ENCODE results near the gene SGPL1. TPM values are rescaled to one million over a fixed set of nuclear protein-coding genes. Genes with fewer than 3 reads are reported as not detected.
A peak's percentile ranks its signal among the peaks of the same experiment; 100 is the strongest.

The SGPL1 gene
- total RNA-seq, 1 experiment from 2014 or later, result 52.6 TPM

DNA sequence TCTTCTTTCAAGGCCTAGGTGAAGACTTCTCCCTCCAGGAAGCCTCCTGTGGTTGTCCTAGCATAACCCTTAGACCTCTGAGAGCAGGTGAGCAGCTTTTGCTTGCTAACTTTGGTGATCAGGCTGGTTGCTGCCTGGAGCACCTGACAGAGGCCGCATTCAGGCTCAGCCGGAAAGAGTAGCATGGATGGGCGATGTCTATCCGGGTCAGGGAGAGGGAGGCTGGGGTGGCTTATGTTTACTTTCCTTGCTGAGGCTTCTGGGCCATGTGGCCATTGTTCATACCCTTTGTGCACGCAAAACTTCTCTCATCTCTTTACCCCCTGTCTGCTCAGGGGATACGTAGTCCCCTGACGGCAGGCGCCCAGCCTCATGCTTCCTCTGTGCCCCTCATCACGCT lies 100.1 kb downstream of the SGPL1 start:
- Histone ChIP-seq H2AFZ (ENCODE audit: low read length) (no peak overlapping the region), H3K4me2 (ENCODE audit: insufficient read depth, insufficient read length, low read length) (no peak overlapping the region), H2BK20ac (ENCODE audit: low read depth, low read length, poor library complexity, severe bottlenecking) (no peak overlapping the region), H3K56ac (ENCODE audit: insufficient read length, low read depth, low read length) (no peak overlapping the region), H4K20me1 (ENCODE audit: control insufficient read depth, insufficient read depth, insufficient read length) (peaks cover 5% of the 10 kb centered on the region), H3K9ac (ENCODE audit: extremely low read depth, insufficient read length, low read length) (no peak overlapping the region), H3K18ac (ENCODE audit: insufficient read length, low read depth, low read length) (no peak overlapping the region), H3T11ph (ENCODE audit: low read length) (no peak overlapping the region), H3K4ac (ENCODE audit: low read depth, low read length) (no peak overlapping the region), H4K5ac (ENCODE audit: insufficient read length, low read depth, low read length) (no peak overlapping the region), H2BK15ac (ENCODE audit: low read depth, low read length) (no peak overlapping the region), H2BK12ac (ENCODE audit: insufficient read length, low read depth, low read length) (no peak overlapping the region), H2BK5ac (ENCODE audit: insufficient read length, low read length) (no peak overlapping the region), H3K27ac (ENCODE audit: insufficient read length, low read depth, low read length) (no peak overlapping the region), H3K79me2 (ENCODE audit: insufficient read depth, low read length) (no peaks in the 10 kb centered on the region), H2BK120ac (ENCODE audit: low read depth, low read length, poor library complexity, severe bottlenecking) (no peak overlapping the region), H2AK5ac (ENCODE audit: insufficient read length, low read length) (no peak overlapping the region), H3K9me3 (ENCODE audit: control insufficient read depth, low read depth, low read length) (no peaks in the 10 kb centered on the region), H3K23ac (ENCODE audit: insufficient read length, low read depth, low read length) (no peak overlapping the region), H3K79me1 (ENCODE audit: insufficient read depth, low read depth, low read length, poor library complexity, severe bottlenecking) (no peaks in the 10 kb centered on the region), H4K91ac (ENCODE audit: insufficient read length, low read depth, low read length) (no peak overlapping the region), H3K23me2 (ENCODE audit: insufficient read length, low read depth, low read length, poor library complexity, severe bottlenecking) (no peaks in the 10 kb centered on the region), H3K14ac (ENCODE audit: insufficient read depth, low read length) (no peak overlapping the region), H4K8ac (replicated peaks; ENCODE audit: insufficient read length, low read depth, low read length) (no peak overlapping the region), H3K4me1 (ENCODE audit: insufficient read depth, low read length) (no peaks in the 10 kb centered on the region), H3K27me3 (ENCODE audit: insufficient read depth, low read length) (no peaks in the 10 kb centered on the region)
- Mint-ChIP-seq H3K4me1 (peaks cover 0 to 8% of the 10 kb centered on the region in 2 experiments; a peak in 2 of 4 replicates), H3K27ac (peak overlapping the region in 1 of 3 experiments; percentile 36; a peak in 1 of 7 replicates), H3K9me3 (0 out of 5 replicates have a peak, but pooled peaks cover 0 to 2% of the 10 kb centered on the region in 2 experiments), H3K36me3 (ENCODE audit: insufficient read depth in 1 of 3, low read depth in 3 of 3) (no peaks in the 10 kb centered on the region), H3K4me3 (no peak overlapping the region), H3K27me3 (ENCODE audit: low read depth) (peaks cover 11% of the 10 kb centered on the region)
- DNase-seq, result no peak
- TF ChIP-seq, protein P1, sequence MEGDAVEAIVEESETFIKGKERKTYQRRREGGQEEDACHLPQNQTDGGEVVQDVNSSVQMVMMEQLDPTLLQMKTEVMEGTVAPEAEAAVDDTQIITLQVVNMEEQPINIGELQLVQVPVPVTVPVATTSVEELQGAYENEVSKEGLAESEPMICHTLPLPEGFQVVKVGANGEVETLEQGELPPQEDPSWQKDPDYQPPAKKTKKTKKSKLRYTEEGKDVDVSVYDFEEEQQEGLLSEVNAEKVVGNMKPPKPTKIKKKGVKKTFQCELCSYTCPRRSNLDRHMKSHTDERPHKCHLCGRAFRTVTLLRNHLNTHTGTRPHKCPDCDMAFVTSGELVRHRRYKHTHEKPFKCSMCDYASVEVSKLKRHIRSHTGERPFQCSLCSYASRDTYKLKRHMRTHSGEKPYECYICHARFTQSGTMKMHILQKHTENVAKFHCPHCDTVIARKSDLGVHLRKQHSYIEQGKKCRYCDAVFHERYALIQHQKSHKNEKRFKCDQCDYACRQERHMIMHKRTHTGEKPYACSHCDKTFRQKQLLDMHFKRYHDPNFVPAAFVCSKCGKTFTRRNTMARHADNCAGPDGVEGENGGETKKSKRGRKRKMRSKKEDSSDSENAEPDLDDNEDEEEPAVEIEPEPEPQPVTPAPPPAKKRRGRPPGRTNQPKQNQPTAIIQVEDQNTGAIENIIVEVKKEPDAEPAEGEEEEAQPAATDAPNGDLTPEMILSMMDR (conservative IDR thresholded peaks at IDR 0.05), result no peak
- no CpG with 5 or more reads among the region's 9 CpGs for WGBS (ENCODE audit: extremely low coverage, insufficient read length, low lambda C conversion rate)
